Lower leg skin (tissue), 4 donors: ENCODE measurements around the gene KIAA1614. TPM values are rescaled to one million over a fixed set of nuclear protein-coding genes. Genes with fewer than 3 reads are reported as not detected.

ENCODE experiments used
- DNase-seq, 2 donors: peaks; one replicate each; pipeline ENCODE4 v3.0.0-alpha.2; 2019; ENCODE audit warnings: low spot score in 2 of 2
- H3K4me3 ChIP-seq: fragments of 200-600 bp; sonication (generic); 2 replicates; pipeline ENCODE4 v1.5.1; 2017; ENCODE audit warnings: mild to moderate bottlenecking, low read depth; ENCODE audit not compliant: poor library complexity, severe bottlenecking
- CTCF ChIP-seq, 3 donors: fragments of 450-650 bp; IDR thresholded peaks; one replicate each; pipeline ENCODE4 v1.5.1; 2016; ENCODE audit warnings: antibody characterized with exemption in 3 of 3, mild to moderate bottlenecking in 3 of 3, moderate library complexity in 2 of 3
- POLR2A ChIP-seq, 2 donors: fragments of 450-650 bp; IDR thresholded peaks; one replicate each; pipeline ENCODE4 v1.6.1; 2016 to 2017; ENCODE audit warnings: antibody characterized with exemption in 2 of 2, mild to moderate bottlenecking in 1 of 2, moderate library complexity in 1 of 2
- WGBS, 2 donors: methylation state at CpG; one replicate each; pipeline ENCODE4 v1.1.5; 2018; 5-methylcytosine and 5-hydroxymethylcytosine counted together
- intact Hi-C: fragments of 100-400 bp; cut with DNase I; formaldehyde crosslinking; loops from one replicate; pipeline ENCODE4 v1.15.0; 2023; ENCODE audit warnings: low total_unique reads
- total RNA-seq, 4 donors: library from RNA; depleted of rRNA; stranded (reverse); fragments of >200 nt; gene quantifications; one replicate each; pipeline ENCODE4 v1.1.0, GENCODE V29; 2016

The KIAA1614 gene
- total RNA-seq, 4 donors from 2014 or later = 1.0 to 8.5 (median 3.5) TPM

GRCh38 chr1:180927348-180927747 is 14.7 kb downstream of the KIAA1614 start:
- whole genome bisulfite sequencing, 2 donors = 87% methylated on average over 12 to 13 of the region's 13 CpGs
- H3K4me3 ChIP-seq = no peak overlapping the region
- intact Hi-C loops = no loop called here
- DNase-seq = no peak
- no peak for TF ChIP-seq POLR2A (IDR thresholded peaks at IDR 0.05)
- TF ChIP-seq CTCF (IDR thresholded peaks at IDR 0.05) = no peak

DNA sequence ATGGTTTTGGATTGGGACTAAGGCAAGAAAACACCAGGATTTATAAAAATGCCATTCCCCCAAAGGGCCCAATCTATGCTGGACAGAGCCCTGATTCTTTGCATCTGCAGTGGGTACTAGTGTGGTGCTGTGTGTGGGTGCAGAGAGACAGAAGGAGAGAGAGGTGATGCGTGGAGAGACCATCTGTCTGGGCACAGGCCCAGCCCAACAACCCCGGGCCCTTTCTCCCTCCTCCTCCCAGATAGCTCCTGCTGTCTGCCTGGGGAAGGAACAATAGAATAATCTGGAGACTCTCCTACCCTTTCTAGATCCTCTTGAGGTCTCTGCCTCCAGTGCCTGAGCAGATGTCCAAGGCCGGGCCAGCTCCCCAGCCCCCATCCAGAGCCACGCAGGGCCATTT is 15.1 kb downstream of the KIAA1614 start:
- TF ChIP-seq POLR2A (IDR thresholded peaks at IDR 0.05) (no peak), CTCF (IDR thresholded peaks at IDR 0.05) (no peak)
- 77 to 78% methylated on average over 4 of the region's 4 CpGs for WGBS, 2 donors
- H3K4me3 ChIP-seq = no peak overlapping the region
- intact Hi-C loops = no loop called here
- no peak for DNase-seq

DNA sequence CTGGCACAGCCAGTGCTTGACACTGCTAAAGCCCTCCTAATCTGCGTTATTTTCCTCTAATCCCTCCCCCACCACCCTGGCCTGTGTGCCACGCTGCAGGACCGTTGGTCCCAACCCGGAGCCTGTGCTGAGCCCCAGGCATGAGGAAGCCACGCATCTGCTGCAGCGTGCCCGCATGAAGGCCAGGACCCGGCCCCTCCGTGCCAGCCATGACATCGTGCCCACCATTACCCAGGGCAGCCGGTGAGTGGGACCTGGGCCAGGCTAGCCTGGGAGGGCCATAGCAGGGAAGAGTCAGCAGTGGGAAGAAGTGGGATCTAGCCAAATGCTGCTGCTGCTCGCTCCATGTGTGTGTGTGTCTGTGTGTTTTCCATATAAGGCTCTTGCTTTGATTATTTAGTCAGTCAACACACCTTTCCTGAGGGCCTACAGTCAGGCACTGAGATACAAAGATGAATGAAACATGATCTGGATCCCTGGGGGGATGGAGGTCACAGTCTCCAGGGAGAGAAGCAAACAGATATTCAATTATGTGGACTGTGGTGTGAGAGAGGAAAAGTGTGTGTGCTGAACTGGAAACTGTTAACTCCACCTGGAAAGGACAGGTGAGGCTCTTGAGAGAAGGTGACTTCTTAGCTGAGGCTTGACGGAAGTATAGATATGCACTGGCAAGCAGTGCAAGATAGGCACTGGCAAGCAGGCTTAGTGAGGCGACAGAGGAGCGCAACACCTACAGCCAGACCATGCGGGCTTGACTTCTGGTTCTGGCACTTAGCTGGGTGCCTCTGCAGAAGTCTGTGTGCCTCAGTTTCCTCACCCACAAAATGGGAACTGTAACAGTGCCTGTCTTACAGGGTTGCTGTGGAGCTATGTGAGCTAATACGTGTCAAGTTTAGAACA is 15.9 kb downstream of the KIAA1614 start:
- WGBS, 2 donors = 76% methylated on average over 17 of the region's 17 CpGs
- H3K4me3 ChIP-seq = no peak overlapping the region
- DNase-seq = no peak
- TF ChIP-seq CTCF (IDR thresholded peaks at IDR 0.05) = no peak
- no peak for TF ChIP-seq POLR2A (IDR thresholded peaks at IDR 0.05)
- intact Hi-C loops = no loop called here

DNA sequence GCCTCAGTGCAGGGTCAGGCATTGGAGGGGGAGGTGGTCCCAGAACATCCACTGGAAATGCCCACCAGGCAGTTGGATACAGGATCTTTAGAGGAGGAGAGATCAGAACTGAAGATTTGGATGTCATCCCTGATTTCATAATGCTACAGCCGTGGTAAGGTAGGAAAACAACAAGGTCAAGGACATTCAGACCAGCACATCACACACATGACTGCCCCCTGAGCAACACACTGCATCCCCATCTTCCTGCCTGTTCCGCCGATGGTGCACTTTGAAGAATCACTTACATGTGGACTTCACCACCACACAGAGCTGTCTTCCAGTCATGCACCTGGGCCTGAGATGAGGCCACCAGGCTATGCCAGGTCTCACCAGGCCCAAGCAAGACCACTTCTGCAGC is 16.7 kb downstream of the KIAA1614 start:
- no peak for TF ChIP-seq POLR2A (IDR thresholded peaks at IDR 0.05)
- TF ChIP-seq CTCF (IDR thresholded peaks at IDR 0.05) = no peak
- no peak overlapping the region for H3K4me3 ChIP-seq
- DNase-seq = no peak
- intact Hi-C loops = no loop called here
- 89 to 90% methylated on average over 3 of the region's 3 CpGs for WGBS, 2 donors

DNA sequence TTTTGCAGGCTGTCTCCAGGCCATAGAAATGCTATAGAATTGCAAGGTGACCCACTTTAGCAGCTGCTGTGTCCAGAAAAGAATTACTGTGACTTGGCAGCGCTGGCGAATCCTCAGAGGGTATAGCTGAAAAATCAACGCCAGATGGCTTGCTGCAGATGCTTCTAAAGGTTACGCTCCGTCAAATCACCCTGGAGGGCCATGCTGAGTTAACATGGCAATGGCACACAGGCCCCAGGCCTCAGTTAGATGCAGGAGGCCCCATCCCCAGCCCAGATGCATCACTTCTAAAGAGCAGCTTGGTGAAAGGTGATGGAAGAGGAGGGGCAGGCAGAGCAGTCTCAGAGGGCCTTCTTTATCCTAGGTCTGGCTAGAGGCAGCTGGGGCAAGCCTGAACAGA is 18.0 kb downstream of the KIAA1614 start:
- no peak overlapping the region for H3K4me3 ChIP-seq
- intact Hi-C loops = no loop called here
- 82 to 85% methylated on average over 5 of the region's 5 CpGs for WGBS, 2 donors
- no peak for DNase-seq
- TF ChIP-seq CTCF (IDR thresholded peaks at IDR 0.05) (no peak), POLR2A (IDR thresholded peaks at IDR 0.05) (no peak)
